Left lung (tissue), 10 donors: Measurements from ENCODE around the gene ZNF644. TPM values are rescaled to one million over a fixed set of nuclear protein-coding genes. Genes with fewer than 3 reads are reported as not detected.

Experiments used
- ATAC-seq: fragments of 200-7000 bp; cut with Tn5 transposase; one replicate; pipeline ENCODE4 v1.9.1; 2020; ENCODE audit warnings: moderate library complexity
- DNase-seq, 4 donors: peaks; one replicate each; pipeline ENCODE4 v3.0.0-alpha.2; 2013 to 2020
- H3K27ac ChIP-seq, 2 donors: fragments of 200-600 bp; sonication (generic) in 1 of 2; one replicate each; pipeline versions ENCODE4 v1.5.0 to v1.8.0; 2020 to 2021
- H3K27me3 ChIP-seq, 2 donors: fragments of 200-600 bp; sonication (generic) in 1 of 2; one replicate each; pipeline versions ENCODE4 v1.5.0 to v1.8.0; 2020 to 2021
- H3K36me3 ChIP-seq, 2 donors: fragments of 200-600 bp; sonication (generic) in 1 of 2; one replicate each; pipeline versions ENCODE4 v1.5.0 to v1.8.0; 2020 to 2021
- H3K4me1 ChIP-seq, 2 donors: fragments of 200-600 bp; one replicate each; pipeline ENCODE4 v1.8.0; 2021
- H3K4me3 ChIP-seq, 2 donors: fragments of 200-600 bp; sonication (generic) in 1 of 2; one replicate each; pipeline versions ENCODE4 v1.5.0 to v1.8.0; 2020 to 2021; ENCODE audit warnings: mild to moderate bottlenecking in 1 of 2
- H3K9me3 ChIP-seq, 2 donors: fragments of 200-600 bp; sonication (generic) in 1 of 2; one replicate each; pipeline versions ENCODE4 v1.5.0 to v1.8.0; 2020 to 2021
- CTCF ChIP-seq, 2 donors: fragments of 200-600 bp; sonication (generic) in 1 of 2; IDR thresholded peaks; one replicate each; pipeline versions ENCODE4 v1.5.0 to v1.8.0; 2021; ENCODE audit warnings: antibody characterized with exemption in 2 of 2
- intact Hi-C, 2 donors: fragments of 100-400 bp; cut with DNase I; formaldehyde crosslinking; loops; one replicate each; pipeline versions ENCODE4 v1.11.2 to v1.14.2; 2022
- polyA plus RNA-seq, 6 donors: library from polyadenylated mRNA; unstranded; fragments of 120-200 nt; gene quantifications; one replicate each; pipeline ENCODE4 v1.2.1, GENCODE V29; 2013; ENCODE audit not compliant: insufficient read length in 6 of 6
- total RNA-seq, 2 donors: library from RNA; stranded (reverse); fragmentation: NEBNext Ultra II Directional; extraction: Animal tissue kit (Norgen Biotek cat#: 25700); gene quantifications; one replicate each; pipeline ENCODE4 v1.2.1, GENCODE V29; 2021
- donor health status: DM: no; HTN: yes; CAD: no.
- donor health status: DM: no; HTN: no; CAD: no.

Gene ZNF644
- total and polyA plus RNA-seq, 8 donors = 52.6 to 73.0 (median 65.5) TPM

GRCh38 chr1:90882221-90882620 lies 139.6 kb downstream of the ZNF644 start:
- Histone ChIP-seq H3K36me3 (no peaks in the 10 kb centered on the region), H3K27ac (no peak overlapping the region), H3K4me3 (no peak overlapping the region), H3K27me3 (no peaks in the 10 kb centered on the region), H3K9me3 (peaks cover 8 to 58% of the 10 kb centered on the region in 2 donors), H3K4me1 (no peaks in the 10 kb centered on the region)
- no peak for DNase-seq
- no peak for ATAC-seq
- intact Hi-C loops = no loop called here
- TF ChIP-seq CTCF (IDR thresholded peaks at IDR 0.05) = no peak

- intact Hi-C loops = no loop called here
- ATAC-seq = no peak
- Histone ChIP-seq H3K27me3 (no peaks in the 10 kb centered on the region), H3K27ac (no peak overlapping the region), H3K9me3 (peaks cover 8 to 59% of the 10 kb centered on the region in 2 donors), H3K4me3 (no peak overlapping the region), H3K4me1 (no peaks in the 10 kb centered on the region), H3K36me3 (no peaks in the 10 kb centered on the region)
- TF ChIP-seq CTCF (IDR thresholded peaks at IDR 0.05) = no peak
- DNase-seq = no peak
Measured at GRCh38 chr1:90881034-90881433, 140.8 kb downstream of the ZNF644 start.

GRCh38 chr1:90879281-90879680 lies 142.6 kb downstream of the ZNF644 start:
- no peak for ATAC-seq
- Histone ChIP-seq H3K4me3 (no peak overlapping the region), H3K9me3 (peaks cover 8 to 59% of the 10 kb centered on the region in 2 donors), H3K4me1 (no peaks in the 10 kb centered on the region), H3K36me3 (no peaks in the 10 kb centered on the region), H3K27me3 (no peaks in the 10 kb centered on the region), H3K27ac (no peak overlapping the region)
- intact Hi-C loops = no loop called here
- TF ChIP-seq CTCF (IDR thresholded peaks at IDR 0.05) = no peak
- no peak for DNase-seq

- ATAC-seq = no peak
- H3K36me3 ChIP-seq = no peaks in the 10 kb centered on the region
- no peak overlapping the region for H3K27ac ChIP-seq
- peaks cover 8 to 38% of the 10 kb centered on the region in 2 donors for H3K9me3 ChIP-seq
- H3K4me1 ChIP-seq = no peaks in the 10 kb centered on the region
- no peak overlapping the region for H3K4me3 ChIP-seq
- DNase-seq = no peak
- no peaks in the 10 kb centered on the region for H3K27me3 ChIP-seq
- intact Hi-C loops = no loop called here
- TF ChIP-seq CTCF (IDR thresholded peaks at IDR 0.05) = no peak
Measured at GRCh38 chr1:90876101-90876500, 145.7 kb downstream of the ZNF644 start.
